GM19455 (cell line): ENCODE measurements around the gene ANTXR2.
"Not testable (repeated sequence)": the region's sequence is repeated elsewhere in the genome, so short reads cannot be mapped to it uniquely, and the experiment has no call there.

Experiments used
- ATAC-seq: cut with Tn5 transposase; IDR thresholded peaks from one replicate; pipeline ENCODE4 v1.9.1; 2021; ENCODE audit not compliant: unreplicated experiment

The ANTXR2 gene

DNA sequence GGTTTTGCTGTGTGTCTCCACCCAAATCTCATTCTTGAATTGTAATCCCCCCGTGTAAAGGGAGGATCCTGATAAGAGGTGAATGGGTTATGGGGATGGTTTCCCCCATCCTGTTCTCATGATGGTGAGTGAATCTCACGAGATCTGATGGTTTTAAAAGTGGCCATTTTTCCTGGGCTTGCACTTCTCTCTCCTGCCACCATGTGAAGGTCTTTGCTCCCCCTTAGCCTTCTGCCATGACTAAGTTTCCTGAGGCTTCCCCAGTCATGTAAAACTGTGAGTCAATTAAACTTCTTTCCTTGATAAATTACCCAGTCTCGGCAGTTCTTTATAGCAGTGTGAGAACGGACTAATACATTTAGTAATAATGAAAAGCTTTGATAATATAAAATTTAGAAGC, 46.9 kb downstream of the ANTXR2 start:
- no peak for ATAC-seq

DNA sequence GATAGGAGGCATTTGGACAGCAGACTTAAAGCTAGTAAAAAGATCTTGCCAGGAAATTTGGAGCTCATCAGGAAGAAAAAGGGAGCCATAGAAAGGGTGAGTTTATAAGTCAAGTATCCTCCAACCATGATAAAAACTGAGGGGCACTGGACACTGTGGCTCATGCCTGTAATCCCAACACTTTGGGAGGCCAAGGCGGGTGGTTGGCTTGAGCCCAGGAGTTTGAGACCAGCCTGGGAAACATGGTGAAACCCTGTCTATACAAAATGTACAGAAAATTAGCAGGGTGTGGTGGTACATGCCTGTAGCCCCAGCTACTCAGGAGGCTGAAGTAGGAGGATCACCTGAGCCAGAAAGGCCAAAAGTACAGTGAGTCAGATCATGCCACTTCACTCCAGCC, 48.7 kb downstream of the ANTXR2 start:
- ATAC-seq = no peak

DNA sequence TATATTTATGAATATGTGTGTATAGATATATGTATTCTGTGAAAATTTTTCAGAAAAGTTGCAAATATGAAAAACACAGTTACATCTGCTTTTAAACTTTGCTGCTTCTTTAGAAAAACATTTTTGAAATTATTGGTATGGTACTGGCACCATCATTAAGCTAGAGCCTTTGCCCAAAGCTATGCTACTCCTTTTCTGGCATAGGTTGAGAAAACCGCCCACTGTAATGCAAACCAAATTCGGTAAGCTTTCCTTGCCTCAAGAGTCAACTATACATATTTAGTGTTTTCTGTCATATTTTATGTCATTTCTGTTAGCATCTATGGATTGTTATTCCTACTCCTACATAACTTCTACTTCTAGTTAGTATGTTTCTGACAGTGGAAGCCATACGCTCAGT, 50.7 kb downstream of the ANTXR2 start:
- no peak for ATAC-seq

DNA sequence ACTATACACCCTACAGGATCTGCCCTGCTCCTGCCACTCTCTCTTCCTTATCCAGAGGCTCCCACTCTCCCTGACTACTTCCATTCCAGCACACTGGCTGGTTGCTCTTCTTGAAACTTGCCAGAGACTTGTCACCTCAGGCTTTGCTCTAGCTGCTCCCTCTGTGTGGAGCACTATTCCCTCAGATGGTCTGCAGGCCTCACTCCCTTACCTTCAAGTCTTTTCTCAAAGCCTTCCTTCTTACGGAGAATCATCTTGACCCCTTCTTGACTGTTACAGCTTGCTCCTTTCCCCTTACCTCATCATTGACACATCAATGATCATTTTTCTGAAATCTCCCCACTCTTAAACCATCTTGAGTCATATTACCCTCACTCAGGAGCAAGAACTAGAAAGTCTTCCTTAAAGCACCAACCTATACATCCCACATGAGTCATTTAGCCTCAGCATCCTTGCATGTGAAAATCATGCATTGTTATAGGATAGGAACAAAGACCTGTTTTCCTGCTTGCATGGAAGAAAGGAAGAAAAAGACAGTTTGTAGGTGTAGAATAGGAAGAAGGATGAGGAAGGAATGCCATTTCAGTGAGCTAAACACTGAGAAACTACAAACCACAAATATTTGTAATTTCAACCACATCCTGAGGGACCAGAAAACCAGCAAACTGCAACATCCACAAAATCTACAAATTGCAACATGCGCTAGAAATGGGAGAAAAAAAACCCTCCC, 55.7 kb downstream of the ANTXR2 start:
- ATAC-seq = no peak

DNA sequence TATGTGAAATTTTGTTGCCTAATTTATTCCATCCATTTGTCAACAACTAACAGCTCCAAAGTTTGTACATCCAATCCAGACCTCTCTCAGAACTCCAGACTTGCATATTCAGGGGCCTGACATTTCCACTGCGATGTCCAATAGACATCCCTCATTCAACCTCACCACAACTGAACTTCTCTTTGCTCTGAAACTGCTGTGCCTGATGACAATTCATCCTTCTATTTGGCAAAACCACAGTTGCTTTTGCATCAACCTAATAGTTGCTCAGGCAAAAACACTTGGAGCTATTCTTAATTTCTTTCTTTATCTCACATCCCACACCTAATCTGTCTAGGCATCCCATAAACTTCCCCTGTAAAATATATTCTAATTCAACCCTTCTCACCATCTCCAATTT, 56.5 kb downstream of the ANTXR2 start:
- no peak for ATAC-seq

DNA sequence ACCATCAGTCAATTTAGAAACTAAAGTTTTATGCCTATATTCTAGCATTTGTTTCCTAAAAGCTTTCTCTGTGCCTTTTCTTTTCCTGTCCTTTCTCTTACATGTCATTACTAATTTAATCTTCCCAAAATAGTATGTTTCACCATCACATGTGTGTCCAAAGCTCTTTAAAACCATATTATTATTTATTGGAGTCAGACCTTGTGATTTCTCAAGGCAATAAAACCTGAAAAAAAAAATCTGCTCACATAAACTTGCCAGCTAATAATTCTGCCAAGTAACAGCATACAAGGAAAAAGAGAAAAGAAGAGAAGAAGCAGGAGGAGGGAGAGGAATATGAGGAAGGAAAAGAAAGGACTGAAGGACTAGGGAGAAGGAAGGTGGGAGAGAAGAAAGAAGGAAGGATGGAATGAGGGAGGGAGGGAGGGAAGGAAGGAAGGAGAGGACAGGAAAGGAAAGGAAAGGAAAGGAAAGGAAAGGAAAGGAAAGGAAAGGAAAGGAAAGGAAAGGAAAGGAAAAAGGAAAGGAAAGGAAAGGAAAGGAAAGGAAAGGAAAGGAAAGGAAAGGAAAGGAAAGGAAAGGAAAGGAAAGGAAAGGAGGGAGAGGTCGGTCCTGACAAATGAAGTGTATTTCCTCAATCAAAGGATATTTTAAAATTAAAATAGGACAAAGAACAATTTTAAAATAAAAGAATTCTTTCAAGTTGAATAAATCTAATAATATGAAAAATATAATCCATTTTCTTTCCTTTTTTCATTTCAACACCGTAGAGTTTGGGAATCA, 57.4 kb downstream of the ANTXR2 start:
- ATAC-seq = no peak

DNA sequence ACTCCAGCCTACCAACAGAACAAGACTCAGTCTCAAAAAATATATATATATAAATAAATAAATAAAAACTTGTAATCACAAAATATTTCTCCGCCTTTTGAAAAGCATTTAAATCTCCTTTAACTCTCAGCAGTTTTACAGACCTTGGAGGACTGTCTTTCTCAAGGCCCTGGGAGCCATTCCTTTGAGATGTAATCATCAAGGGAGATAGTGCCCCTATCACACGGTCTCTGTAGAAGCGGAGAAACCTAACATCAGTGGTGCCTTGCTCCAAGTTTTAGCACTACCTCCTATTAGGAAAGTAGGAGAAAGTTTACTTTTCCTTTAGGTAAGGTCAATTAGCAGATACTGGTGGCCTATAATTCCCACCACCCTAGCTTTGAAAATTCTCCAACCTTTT, 58.5 kb downstream of the ANTXR2 start:
- ATAC-seq = no peak

DNA sequence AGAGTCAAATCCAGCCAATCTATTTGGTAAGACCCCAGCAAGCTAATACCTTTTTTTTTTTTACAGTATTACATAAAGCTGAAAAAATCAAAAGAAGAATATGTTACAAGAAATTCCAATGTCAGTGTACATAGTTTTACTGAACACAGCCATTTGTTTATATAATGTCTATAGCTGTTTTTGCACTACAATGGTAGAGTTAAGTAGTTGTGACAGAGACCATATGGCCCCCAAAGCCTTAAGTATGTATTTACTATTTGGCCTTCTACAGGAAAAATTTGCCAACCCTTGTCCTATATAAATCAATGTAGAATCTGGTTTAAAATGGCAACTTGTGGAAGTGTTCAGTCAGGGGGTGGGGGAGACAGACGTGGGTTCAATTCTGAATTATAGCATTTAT, 60.7 kb downstream of the ANTXR2 start:
- no peak for ATAC-seq

DNA sequence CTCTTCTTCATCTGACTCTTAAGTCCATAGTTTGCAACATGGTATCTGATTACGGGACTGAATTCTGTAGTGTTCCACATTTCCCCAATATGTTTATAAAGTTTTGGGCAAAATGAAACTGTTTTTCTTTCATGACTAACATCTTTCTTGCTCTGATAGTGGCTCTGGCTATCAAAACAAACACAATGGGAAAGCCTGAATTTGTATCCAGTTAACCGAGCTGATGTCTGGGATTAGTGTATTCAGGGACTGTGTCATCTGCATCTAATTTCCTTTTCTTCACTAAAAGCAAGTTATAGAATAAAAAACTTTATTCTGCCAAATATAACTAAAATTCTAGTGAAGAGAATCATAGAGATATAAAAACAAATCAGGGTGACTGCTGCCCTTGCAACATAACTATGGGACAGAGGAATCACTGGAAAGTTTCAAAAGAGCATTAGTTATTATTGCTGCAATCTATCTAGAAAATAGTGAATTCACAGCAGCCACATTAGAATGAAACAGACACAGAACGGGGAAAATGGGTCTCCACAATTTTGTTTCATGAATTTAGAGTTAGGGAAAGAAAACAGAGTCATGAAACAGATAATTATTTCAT, 61.3 kb downstream of the ANTXR2 start:
- no peak for ATAC-seq

DNA sequence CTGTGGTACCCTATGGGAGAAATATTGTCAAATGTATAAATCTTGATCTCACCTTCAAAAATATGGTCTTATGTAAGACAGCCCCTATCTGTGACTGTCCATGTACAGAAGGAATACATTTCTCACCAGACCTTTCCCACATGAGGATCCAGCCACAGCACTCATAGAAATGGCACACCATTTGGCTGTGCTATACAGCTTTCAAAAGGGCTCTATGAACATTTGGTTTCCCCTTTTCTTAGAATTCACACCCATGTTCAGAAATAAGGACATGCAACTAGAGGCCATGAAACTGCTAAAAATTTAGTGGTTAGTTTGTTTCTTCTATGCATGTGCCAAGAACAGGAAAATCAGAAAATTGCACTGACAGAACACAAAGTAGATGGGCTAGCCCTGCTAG, 62.7 kb downstream of the ANTXR2 start:
- no peak for ATAC-seq

DNA sequence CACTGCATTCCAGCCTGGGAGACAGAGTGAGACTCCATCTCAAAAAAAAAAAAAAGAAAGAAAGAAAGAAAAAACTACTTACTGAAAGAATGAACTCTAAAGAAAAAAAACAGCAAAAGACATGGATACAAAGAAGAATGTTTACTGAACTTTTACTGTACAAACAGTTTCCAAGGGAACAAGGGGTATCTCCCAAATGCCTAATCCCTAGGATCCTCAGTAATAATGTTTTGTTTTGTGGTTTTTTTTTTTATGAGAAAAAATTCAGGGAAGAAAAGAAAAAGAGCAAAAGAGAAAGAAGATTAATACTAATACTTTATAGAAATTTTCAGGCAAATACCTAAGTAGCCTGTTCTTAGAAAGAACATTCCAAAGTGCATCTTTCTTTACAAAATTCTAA, 63.2 kb downstream of the ANTXR2 start:
- ATAC-seq = no peak

DNA sequence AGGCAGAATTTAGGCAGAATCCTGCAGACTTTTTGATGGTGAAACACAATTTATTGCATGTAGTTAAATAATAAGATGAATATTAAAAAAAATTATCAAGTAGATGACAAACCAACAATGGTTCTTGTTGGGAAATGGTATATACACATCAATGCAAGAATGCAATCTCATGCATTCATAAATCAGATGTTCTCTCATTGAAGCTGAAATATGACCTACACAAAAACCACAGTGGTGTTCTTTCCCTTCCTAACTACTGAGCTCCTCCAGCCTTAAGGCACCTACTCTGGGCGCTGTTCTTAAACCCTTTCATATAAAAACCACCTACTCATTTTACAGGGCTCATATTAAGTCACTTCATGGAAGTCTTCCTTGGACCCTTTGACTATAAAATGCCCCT, 64.1 kb downstream of the ANTXR2 start:
- ATAC-seq = no peak

DNA sequence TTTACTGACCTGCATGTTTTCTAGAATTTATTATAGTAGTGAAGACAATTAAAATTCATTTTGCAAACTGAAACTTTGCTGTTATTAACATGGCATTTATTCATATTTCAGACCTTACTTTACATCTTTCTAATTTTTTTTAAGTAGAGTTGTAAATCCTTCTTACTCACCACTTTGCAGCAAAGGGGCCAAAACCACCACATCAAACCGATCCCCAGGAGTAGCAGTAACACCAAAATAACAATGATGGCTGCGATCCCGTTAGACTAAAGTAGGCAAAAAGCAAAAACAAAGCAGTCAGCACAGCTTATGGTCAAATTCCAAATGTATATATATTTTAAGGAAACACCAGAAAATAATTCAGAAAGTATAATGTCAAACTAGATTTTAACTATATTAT, 64.7 kb downstream of the ANTXR2 start:
- no peak for ATAC-seq

DNA sequence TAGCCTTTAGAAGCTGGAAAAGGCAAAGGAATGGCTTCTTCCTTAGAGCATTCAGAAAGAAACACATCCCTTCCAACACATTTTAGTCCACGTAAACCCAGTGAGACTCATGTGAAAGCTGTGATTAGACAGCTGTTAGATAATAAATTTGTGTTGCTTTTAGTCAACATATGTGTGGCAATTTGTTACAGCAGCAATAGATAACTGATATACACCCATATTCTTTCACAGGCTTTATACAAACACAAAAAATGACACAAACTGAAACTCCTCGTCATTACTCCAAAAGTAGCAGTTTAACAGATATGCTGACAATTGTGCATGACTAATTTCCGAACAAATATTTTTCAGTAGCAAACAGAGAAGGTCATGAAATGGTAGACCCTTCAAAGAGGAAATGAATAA, 65.3 kb downstream of the ANTXR2 start:
- ATAC-seq = no peak

DNA sequence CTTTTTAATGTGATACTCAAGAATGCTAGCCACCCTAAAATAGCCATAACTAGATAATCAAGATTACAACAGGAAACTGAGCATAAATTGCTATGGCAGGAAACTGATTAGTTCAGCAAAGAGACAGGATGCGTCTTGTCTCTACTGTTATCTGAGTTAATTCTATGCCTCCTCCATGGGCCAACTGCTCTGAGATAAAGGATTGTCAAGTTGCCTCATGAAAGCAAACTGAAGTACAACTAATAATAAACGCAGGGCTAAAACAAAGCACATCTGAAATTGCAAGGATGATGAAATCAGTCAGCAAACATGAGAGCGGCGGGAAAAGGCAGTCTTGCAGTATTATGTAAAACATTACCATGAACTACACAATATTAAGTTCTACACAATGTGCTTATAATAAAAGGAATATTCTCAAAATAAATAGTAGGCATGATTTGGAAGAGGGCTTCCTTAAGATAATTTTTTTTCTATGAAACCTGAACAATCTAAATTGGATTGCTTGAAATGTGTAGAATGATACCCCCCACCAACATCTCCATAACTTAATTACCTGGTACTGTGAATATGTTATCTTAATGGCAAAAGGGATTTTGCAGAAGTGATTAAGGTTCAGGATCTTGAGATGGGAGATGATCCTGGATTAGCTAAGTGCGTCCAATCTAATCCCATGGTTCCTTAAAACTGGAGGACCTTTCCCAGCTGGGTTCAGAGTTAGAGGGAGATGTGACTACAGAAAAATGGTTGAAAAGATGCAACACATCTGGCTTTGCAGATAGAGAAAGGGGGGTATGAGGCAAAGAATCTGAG, 65.9 kb downstream of the ANTXR2 start:
- ATAC-seq = no peak

DNA sequence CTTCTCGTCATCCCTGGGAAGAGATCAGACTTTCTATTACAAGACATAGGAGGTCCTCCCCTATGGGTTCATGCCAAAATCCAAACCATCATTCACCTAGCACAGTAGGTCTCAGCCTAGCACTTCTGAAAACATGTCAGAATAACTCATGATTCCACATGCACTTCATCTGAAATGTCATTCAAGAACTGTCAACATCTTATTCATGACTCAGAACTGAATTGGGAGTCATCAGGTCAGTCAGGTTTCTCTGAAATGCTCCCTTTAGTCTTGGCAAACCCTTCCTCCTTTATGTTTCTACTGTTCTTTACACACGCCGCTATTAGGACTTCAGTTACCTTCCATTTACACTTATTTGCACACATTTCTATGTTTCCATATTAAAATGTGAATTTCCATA, 67.2 kb downstream of the ANTXR2 start:
- ATAC-seq = no peak

DNA sequence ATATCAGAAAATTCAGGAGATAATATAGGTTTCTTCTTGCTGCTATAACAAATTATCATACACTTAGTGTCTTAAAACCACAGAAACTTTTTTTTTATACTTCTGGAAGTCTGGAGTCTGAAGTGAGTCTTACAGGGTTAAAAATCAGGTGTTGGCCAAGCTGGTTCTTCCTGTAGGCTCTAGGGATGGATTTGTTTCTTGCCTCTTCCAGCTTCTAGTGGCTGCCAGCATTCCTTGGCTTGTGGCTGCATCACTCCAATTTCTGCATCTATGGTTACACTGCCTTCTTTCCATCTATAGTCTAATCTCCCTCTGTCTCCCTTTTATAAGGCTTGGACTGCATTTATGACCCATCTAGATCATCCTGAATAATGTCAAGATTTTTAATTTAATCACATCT, 68.7 kb downstream of the ANTXR2 start:
- ATAC-seq = no peak

DNA sequence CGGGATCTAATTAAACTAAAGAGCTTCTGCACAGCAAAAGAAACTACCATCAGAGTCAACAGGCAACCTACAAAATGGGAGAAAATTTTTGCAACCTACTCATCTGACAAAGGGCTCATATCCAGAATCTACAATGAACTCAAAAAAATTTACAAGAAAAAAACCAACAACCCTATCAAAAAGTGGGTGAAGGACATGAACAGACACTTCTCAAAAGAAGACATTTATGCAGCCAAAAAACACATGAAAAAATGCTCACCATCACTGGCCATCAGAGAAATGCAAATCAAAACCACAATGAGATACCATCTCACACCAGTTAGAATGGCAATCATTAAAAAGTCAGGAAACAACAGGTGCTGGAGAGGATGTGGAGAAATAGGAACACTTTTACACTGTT, 70.5 kb downstream of the ANTXR2 start:
- ATAC-seq = not testable (repeated sequence)

DNA sequence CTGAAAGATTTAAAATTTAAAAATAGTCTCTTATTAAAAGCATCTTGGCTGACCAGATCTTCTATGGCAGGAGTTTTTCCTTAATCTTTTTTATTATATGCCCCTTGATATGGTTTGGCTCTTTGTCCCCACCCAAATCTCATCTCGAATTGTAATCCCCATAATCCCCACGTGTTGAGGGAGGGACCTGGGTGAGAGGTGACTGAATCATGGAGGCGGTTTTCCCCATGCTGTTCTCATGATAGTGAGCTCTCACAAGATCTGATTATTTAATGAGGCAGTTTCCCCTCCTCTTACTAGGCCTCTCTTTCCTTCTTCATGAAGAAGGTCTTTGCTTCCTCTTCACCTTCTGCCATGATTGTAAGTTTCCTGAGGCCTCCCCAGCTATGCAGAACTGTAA, 74.0 kb downstream of the ANTXR2 start:
- not testable (repeated sequence) for ATAC-seq

DNA sequence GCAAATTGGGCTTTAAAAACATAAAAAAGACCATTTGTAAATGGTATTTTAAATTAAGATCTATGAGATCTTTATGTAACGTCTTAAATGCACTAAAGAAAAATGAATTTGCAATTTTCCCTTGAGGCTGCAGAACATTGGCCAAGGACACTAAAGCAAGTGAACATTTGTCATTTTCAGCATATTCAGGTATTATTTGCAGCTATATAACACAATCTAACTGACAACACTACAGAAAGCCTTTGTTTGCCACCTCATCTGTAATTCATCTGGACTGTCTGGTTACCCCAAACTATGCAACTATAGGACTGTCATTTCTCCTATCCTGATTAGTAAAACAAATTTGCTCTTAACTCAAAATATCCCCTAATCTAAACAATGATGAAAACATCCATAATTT, 74.8 kb downstream of the ANTXR2 start:
- no peak for ATAC-seq

DNA sequence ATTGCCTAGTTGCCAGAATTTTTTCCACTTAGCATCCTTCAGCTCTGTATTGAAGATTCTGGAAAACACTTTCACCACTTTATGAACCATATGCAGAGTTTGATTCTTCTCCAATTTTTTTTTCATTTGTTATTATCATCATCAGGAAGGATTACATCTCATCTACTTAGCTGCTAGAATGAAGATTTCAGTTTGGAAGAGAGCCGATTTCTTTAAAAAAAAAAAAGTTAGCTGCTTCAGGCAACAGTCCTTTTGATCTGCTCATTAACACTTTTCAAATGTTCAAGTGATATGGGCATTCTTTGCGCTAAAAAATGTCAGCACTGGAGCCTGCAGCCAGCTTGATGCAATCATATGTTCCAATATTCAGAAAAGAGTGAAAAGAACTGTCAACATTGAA, 76.2 kb downstream of the ANTXR2 start:
- no peak for ATAC-seq
